ENCODE measurements around the gene PTGIR. TPM values are rescaled to one million over a fixed set of nuclear protein-coding genes. Genes with fewer than 3 reads are reported as not detected.

The PTGIR gene
- total RNA-seq, 1 donor from 2014 or later = 0.38 TPM

DNA sequence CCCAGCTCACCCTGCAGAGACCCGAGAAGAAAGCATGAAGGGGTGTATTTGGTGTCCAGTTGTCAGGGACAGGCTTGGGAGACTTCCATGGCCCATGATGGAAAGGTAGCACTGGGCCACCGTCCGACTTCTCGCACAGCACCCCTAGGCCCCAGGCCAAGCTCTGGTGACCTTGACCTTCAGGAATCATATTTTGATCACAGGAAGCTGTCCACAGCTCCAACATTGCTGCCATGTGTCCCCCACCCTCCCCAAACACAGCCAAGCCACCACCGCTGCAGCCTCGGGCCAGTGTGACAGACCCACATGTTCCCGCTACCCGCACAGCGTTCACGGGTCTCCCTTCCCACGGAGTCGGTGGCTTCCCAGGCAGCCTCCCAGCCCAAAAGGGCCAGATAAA lies 842 bp upstream of the PTGIR start:
- H3K4me3 Mint-ChIP-seq (ENCODE audit: unreplicated experiment) = no peak overlapping the region

GRCh38 chr19:46623915-46624502 lies 880 bp downstream of the PTGIR start:
- H3K4me1 Mint-ChIP-seq (ENCODE audit: unreplicated experiment) = peaks cover 41% of the 10 kb centered on the region
- H3K27me3 Mint-ChIP-seq (ENCODE audit: unreplicated experiment) = no peaks in the 10 kb centered on the region
- TF ChIP-seq, protein P1, sequence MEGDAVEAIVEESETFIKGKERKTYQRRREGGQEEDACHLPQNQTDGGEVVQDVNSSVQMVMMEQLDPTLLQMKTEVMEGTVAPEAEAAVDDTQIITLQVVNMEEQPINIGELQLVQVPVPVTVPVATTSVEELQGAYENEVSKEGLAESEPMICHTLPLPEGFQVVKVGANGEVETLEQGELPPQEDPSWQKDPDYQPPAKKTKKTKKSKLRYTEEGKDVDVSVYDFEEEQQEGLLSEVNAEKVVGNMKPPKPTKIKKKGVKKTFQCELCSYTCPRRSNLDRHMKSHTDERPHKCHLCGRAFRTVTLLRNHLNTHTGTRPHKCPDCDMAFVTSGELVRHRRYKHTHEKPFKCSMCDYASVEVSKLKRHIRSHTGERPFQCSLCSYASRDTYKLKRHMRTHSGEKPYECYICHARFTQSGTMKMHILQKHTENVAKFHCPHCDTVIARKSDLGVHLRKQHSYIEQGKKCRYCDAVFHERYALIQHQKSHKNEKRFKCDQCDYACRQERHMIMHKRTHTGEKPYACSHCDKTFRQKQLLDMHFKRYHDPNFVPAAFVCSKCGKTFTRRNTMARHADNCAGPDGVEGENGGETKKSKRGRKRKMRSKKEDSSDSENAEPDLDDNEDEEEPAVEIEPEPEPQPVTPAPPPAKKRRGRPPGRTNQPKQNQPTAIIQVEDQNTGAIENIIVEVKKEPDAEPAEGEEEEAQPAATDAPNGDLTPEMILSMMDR (IDR thresholded peaks at IDR 0.05) = no peak
- H3K36me3 Mint-ChIP-seq (ENCODE audit: unreplicated experiment) = no peaks in the 10 kb centered on the region
- no peak overlapping the region for H3K4me3 Mint-ChIP-seq (ENCODE audit: unreplicated experiment)
- H3K27ac Mint-ChIP-seq (ENCODE audit: unreplicated experiment) = peak overlapping the region; percentile 57
- DNase-seq (ENCODE audit: extremely low spot score, unreplicated experiment) = no peak
- no peaks in the 10 kb centered on the region for H3K9me3 Mint-ChIP-seq (ENCODE audit: unreplicated experiment)

More for the DNA sequence above, 842 bp upstream of the PTGIR start:
- no peak for DNase-seq (ENCODE audit: extremely low spot score, unreplicated experiment)
- no peaks in the 10 kb centered on the region for H3K9me3 Mint-ChIP-seq (ENCODE audit: unreplicated experiment)
- peak overlapping the region; percentile 83 for H3K27ac Mint-ChIP-seq (ENCODE audit: unreplicated experiment)
- H3K27me3 Mint-ChIP-seq (ENCODE audit: unreplicated experiment) = no peaks in the 10 kb centered on the region
- H3K4me1 Mint-ChIP-seq (ENCODE audit: unreplicated experiment) = peaks cover 32% of the 10 kb centered on the region
- TF ChIP-seq, protein P1 (IDR thresholded peaks at IDR 0.05) = no peak
- H3K36me3 Mint-ChIP-seq (ENCODE audit: unreplicated experiment) = no peaks in the 10 kb centered on the region

GRCh38 chr19:46622118-46622446 lies 2.8 kb downstream of the PTGIR start:
- Mint-ChIP-seq H3K4me3 (ENCODE audit: unreplicated experiment) (no peak overlapping the region), H3K27me3 (ENCODE audit: unreplicated experiment) (no peaks in the 10 kb centered on the region), H3K9me3 (ENCODE audit: unreplicated experiment) (no peaks in the 10 kb centered on the region), H3K36me3 (ENCODE audit: unreplicated experiment) (no peaks in the 10 kb centered on the region), H3K4me1 (ENCODE audit: unreplicated experiment) (peaks cover 43% of the 10 kb centered on the region), H3K27ac (ENCODE audit: unreplicated experiment) (no peak overlapping the region)
- TF ChIP-seq, protein P1 (IDR thresholded peaks at IDR 0.05) = no peak
- DNase-seq (ENCODE audit: extremely low spot score, unreplicated experiment) = no peak

DNA sequence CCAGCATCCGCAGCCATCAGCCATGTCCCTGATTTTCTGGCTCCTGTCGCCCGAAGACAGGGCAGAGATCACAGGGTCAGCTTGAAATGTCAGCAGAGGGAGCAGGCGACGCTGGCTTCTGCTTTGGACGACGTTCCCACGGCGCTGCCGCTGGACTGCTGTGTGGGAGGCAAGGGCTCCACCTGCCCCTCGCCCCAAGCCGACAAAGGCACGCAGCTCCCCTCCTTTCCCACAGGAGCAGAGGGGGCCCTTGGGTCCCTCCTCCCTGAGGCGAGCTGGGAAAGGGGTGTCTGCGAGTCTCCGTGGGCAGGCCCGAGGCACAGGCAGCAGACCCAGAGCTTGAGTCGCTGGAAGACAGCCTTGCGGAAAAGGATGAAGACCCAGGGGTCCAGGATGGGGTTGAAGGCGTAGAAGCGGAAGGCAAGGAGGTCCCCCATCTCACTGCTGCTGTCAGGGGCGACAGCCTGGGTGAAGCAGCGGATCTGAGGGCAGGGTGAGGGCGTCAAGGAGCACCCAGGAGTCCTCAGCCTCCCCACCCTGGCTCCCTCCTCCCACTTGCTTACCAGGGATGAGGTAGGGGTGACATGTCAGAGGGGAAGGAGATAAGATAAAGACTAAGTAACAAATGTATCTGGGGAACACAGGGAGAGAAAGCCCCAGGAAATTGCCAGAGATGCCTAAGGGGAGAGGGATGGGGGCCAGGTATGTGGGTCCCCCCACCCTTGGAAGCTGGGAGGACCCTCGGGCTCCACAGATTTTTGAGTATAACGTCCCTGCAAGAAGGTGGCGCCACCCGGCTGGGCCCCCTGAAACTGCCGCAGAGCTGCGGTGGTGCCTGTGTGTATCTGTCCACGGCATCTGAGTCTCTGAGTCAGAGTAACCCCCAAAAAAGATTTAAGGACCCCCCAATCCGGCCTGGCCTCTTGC lies 3.4 kb downstream of the PTGIR start:
- Mint-ChIP-seq H3K27ac (ENCODE audit: unreplicated experiment) (no peak overlapping the region), H3K4me1 (ENCODE audit: unreplicated experiment) (peaks cover 46% of the 10 kb centered on the region), H3K27me3 (ENCODE audit: unreplicated experiment) (no peaks in the 10 kb centered on the region), H3K36me3 (ENCODE audit: unreplicated experiment) (no peaks in the 10 kb centered on the region), H3K4me3 (ENCODE audit: unreplicated experiment) (no peak overlapping the region), H3K9me3 (ENCODE audit: unreplicated experiment) (no peaks in the 10 kb centered on the region)
- no peak for DNase-seq (ENCODE audit: extremely low spot score, unreplicated experiment)
- TF ChIP-seq, protein P1 (IDR thresholded peaks at IDR 0.05) = no peak

GRCh38 chr19:46620716-46621115 lies 4.2 kb downstream of the PTGIR start:
- Mint-ChIP-seq H3K9me3 (ENCODE audit: unreplicated experiment) (no peaks in the 10 kb centered on the region), H3K27me3 (ENCODE audit: unreplicated experiment) (no peaks in the 10 kb centered on the region), H3K4me3 (ENCODE audit: unreplicated experiment) (no peak overlapping the region), H3K36me3 (ENCODE audit: unreplicated experiment) (no peaks in the 10 kb centered on the region), H3K4me1 (ENCODE audit: unreplicated experiment) (peaks cover 42% of the 10 kb centered on the region), H3K27ac (ENCODE audit: unreplicated experiment) (no peak overlapping the region)
- TF ChIP-seq, protein P1 (IDR thresholded peaks at IDR 0.05) = no peak
- DNase-seq (ENCODE audit: extremely low spot score, unreplicated experiment) = no peak
